DMS79 treated with DMSO at 0.1 percent for 48 hours (cell line): Measurements from ENCODE around the gene CCDC86.

Experiments
- DNase-seq: peaks from one replicate; lab custom pipeline; 2025; lab: John Stamatoyannopoulos, UW

The CCDC86 gene

DNA sequence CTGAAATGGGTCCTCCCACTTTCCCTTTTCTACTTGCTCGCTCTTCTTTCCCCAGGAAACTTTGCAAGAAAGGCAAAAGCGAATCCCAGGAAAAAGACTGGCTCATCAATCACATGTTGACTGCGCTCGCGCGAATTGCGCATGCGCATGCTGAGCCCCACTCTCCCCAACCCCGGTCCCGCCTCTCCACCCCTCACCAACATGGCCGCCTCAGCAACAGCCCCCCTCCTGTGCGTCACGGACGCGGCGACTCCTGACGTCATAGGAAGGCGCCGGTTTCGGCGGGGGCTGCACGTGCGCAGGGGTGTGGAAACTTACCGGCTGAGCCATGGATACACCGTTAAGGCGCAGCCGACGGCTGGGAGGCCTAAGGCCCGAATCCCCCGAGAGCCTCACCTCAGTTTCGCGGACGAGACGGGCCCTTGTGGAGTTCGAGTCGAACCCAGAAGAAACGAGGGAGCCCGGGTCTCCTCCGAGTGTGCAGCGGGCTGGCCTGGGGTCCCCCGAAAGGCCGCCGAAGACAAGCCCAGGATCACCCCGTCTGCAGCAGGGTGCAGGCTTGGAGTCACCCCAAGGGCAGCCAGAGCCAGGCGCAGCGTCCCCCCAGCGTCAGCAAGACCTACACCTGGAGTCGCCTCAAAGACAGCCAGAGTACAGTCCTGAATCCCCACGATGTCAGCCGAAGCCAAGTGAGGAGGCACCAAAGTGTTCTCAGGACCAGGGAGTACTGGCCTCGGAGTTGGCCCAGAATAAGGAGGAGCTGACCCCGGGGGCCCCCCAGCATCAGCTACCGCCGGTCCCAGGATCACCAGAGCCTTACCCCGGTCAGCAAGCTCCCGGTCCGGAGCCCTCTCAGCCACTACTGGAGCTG, at the start of gene CCDC86:
Gene CCDC86, plus strand, starts transcription at position 317 of the 871 bp plus-strand sequence. Its CDS starts 12 bp downstream, at position 329.
- DNase-seq = peak; percentile 89

- no peak for DNase-seq
These were observed 49.4 kb upstream of the CCDC86 start for GRCh38 chr11:60792521-60792920.

GRCh38 chr11:60795291-60795690, 46.6 kb upstream of the CCDC86 start:
- no peak for DNase-seq

GRCh38 chr11:60797846-60798630, 43.9 kb upstream of the CCDC86 start:
- no peak for DNase-seq

DNA sequence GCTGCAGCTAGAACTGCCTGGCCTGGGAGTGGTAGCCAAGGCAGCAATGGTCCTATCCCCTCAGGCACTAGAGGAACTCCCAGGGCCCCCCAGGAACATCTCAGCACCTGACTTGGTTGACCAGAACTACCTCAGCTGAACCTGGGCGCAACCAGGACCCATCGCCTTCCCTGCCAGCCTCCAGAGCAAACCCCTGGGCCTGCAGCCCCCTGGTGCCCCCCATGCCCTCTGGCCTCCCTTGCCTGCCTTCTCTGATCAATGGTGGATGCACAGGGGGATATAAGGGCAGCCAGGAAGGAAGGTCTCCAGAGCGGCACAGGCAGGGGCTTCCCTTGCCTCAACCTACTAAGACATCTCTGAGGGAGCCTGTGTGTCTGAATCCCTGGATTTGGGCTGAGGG, 43.3 kb upstream of the CCDC86 start:
- DNase-seq = no peak

- no peak for DNase-seq
These were observed 40.7 kb upstream of the CCDC86 start for GRCh38 chr11:60801194-60801593.

DNA sequence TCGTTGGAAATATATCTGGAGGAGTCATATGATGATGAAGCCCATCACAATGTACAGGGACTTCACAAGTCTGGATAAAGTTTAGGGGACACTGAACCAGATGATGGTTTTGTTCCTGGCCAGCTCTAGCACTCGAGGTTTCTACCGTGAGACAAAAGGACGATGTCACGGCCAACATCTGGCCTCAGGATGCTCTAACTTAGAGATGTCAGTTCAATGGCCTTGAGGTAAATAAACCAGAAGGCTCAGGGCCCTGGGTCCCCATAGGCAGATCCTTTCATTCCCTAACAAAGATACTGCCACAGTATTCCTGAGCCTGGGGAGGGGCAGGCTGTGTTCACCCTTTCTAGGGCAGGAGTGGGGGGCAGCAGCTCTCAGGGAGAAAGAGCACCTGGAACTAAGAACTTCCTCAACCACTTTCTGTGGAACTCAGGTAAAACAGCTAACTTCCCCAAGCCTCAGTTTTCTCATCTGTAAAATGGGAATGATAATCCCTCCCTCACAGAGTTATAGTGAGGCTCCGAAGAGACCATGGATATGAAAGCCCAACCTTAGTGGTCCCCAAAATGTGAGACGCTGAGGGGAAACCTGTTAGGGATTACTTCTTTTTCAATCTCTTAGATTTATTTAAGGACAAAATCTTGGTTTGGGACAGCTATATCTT, 38.5 kb upstream of the CCDC86 start:
- no peak for DNase-seq

DNA sequence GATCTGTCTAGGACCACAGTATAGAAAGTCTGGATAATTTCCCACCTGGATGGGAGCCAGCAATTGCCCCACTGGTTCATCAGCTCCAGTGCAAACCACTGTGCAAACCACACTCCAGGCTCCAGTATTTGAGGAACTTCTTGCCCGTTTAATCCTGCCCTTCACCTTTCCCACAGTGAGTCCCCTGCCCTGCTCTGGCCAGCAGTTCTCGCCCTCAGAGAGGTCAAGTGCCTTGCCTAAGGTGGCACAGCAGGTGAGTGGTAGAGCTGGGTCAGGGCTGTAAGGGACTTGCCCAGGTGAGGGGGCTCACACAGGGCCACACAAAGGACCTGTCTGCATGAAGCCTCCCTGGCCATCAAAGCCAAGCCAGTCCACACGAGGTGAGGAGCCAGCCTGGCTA, 32.7 kb upstream of the CCDC86 start:
- no peak for DNase-seq

- DNase-seq = no peak
These were observed 32.2 kb upstream of the CCDC86 start for GRCh38 chr11:60809691-60810090.

GRCh38 chr11:60810151-60810550, 31.8 kb upstream of the CCDC86 start:
- no peak for DNase-seq

DNA sequence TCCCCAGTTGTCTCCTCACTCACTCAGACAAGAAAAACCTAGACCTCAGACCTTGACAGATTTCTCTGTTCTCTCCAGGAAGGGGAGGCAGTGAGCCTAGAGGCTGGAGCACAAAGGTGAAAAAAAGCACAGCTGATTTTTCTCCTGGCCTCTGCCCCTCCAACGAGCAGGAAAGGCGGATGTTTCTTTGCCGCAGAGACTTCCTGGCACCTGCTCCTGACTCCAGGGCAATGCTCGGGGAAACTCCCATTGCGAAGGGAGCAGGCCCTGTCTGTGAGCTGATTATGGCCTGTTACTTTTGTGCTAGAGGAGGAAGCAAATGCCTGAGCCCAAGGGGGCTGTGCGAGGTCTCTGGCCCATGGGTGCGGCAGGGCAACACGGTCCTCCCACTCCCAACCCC, 31.3 kb upstream of the CCDC86 start:
- no peak for DNase-seq

GRCh38 chr11:60813324-60813723, 28.6 kb upstream of the CCDC86 start:
- no peak for DNase-seq

- DNase-seq = no peak
These were observed 27.8 kb upstream of the CCDC86 start for GRCh38 chr11:60814112-60814511.

- DNase-seq = no peak
These were observed 25.2 kb upstream of the CCDC86 start for GRCh38 chr11:60816590-60817157.

GRCh38 chr11:60818057-60818456, 23.9 kb upstream of the CCDC86 start:
- DNase-seq = no peak

- no peak for DNase-seq
These were observed 19.9 kb upstream of the CCDC86 start for GRCh38 chr11:60821827-60822599.

DNA sequence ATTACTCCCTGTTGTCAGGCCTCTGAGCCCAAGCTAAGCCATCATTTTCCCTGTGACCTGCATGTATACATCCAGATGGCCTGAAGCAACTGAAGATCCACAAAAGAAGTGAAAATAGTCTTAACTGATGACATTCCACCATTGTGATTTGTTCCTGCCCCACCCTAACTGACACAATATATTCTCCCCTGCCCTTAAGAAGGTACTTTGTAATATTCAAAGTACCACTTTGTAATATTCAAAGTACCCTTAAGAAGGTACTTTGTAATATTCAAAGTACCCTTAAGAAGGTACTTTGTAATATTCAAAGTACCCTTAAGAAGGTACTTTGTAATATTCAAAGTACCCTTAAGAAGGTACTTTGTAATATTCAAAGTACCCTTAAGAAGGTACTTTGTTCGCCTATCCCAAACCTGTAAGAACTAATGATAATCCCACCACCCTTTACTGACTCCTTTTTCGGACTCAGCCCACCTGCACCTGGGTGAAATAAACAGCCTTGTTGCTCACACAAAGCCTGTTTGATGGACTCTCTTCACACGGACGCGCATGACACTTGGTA, 18.1 kb upstream of the CCDC86 start:
- DNase-seq = peak; percentile 11

DNA sequence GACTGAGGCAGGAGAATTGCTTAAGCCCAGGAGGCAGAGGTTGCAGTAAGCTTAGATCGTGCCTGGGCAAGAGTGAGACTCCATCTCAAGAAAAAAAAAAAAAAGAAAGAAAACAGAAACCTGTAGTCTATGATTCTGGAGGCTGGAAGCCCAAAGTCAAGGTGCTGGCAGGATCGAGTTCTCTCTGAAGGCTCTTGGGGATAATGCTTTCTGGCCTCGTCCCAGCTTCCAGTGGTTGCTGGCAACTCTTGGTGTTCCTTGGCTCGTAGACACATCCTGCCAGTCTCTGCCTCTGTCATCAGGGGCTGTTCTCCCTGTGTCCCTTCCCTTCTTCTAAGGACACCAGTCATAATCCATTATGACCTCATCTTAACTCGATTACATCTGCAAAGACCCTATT, 16.8 kb upstream of the CCDC86 start:
- DNase-seq = no peak

GRCh38 chr11:60825790-60826189, 16.1 kb upstream of the CCDC86 start:
- DNase-seq = no peak

GRCh38 chr11:60830478-60831142, 11.3 kb upstream of the CCDC86 start:
- no peak for DNase-seq

- peak; percentile 82 for DNase-seq
These were observed 10.8 kb upstream of the CCDC86 start for GRCh38 chr11:60831143-60831500.
